ENCODE data around the gene TXNDC15.

Gene TXNDC15

DNA sequence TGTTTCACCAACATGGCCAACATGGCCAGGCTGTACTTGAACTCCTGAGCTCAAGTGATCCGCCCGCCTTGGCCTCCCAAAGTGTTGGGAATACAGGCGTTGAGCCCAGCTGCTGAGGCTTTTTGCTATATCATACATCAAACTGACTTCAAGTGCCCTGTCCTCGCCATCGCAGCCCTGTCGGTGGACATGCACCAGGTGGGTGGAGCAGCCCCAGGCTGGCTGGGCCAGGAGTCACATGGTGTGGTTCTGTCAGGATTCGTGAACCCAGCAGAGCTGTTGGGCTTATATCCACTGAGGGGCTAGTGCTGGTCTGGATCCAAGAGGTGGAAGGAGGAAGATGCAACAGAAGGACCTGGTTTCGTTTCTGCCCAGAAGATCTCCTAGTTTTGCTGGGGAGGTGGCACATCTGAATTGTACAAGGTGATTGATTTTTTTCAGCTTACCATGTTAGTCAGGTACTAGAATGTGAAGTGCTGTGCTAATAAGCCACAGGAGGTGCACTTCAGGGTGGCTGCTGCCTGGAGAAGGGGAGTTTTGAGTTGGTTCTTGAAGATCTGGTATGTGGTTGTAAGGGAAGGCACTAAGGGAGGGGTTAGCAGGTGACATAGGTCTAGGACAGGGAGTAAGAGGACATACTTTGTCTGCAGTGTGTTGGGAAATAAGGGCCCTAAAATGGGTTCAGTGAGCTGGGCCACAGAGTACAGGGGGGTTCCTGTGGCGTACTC, 46.8 kb downstream of the TXNDC15 start:
- Mint-ChIP-seq H3K9me3 (no peaks in the 10 kb centered on the region), H3K27ac (peak overlapping the region; percentile 50), H3K36me3 (ENCODE audit: low read depth) (peaks cover 39% of the 10 kb centered on the region), H3K4me1 (ENCODE audit: low read depth) (peaks cover 30% of the 10 kb centered on the region), H3K27me3 (no peaks in the 10 kb centered on the region), H3K4me3 (no peak overlapping the region)

DNA sequence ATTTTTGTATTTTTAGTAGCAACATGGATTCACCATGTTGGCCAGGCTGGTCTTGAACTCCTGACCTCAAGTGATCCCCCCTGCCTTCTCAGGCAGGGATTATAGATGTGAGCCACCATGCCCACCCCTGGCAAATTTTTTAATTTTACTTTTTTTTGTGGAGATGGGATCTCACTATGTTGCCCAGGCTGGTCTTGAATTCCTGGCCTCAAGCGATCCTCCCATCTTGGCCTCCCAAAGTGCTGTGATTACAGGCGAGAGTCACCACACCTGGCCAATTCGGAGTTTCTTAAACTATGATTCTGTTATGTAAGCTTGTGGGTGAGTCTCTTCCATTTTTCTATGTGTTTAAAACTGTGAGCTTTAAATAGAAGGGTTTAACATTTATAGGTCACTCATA, 58.3 kb downstream of the TXNDC15 start:
- no peak overlapping the region for H3K27ac Mint-ChIP-seq
- H3K4me1 Mint-ChIP-seq (ENCODE audit: low read depth), result no peaks in the 10 kb centered on the region
- no peaks in the 10 kb centered on the region for H3K27me3 Mint-ChIP-seq
- peaks cover 11% of the 10 kb centered on the region for H3K36me3 Mint-ChIP-seq (ENCODE audit: low read depth)
- no peak overlapping the region for H3K4me3 Mint-ChIP-seq
- no peaks in the 10 kb centered on the region for H3K9me3 Mint-ChIP-seq

DNA sequence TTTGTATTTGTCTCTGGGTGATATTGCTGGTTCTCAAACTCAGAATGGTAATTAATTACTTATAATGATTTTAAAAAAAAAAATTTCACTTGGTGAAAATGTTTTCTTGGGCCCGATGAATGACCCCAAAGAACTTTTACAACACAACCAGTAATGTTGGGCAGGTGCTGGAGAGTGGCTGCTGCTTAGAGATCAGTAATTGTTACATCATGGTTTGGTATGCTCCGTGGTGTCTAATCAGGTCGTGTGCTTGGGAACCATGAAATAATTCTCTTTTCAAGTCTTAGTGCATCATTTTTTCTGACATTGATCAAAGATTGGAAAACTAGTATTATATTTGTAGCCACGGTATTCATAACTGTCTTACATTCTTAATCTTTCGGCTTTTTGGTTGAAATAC, 60.0 kb downstream of the TXNDC15 start:
- H3K27ac Mint-ChIP-seq, result no peak overlapping the region
- H3K36me3 Mint-ChIP-seq (ENCODE audit: low read depth), result peaks cover 6% of the 10 kb centered on the region
- H3K27me3 Mint-ChIP-seq, result no peaks in the 10 kb centered on the region
- H3K4me1 Mint-ChIP-seq (ENCODE audit: low read depth), result no peaks in the 10 kb centered on the region
- H3K4me3 Mint-ChIP-seq, result no peak overlapping the region
- H3K9me3 Mint-ChIP-seq, result no peaks in the 10 kb centered on the region

DNA sequence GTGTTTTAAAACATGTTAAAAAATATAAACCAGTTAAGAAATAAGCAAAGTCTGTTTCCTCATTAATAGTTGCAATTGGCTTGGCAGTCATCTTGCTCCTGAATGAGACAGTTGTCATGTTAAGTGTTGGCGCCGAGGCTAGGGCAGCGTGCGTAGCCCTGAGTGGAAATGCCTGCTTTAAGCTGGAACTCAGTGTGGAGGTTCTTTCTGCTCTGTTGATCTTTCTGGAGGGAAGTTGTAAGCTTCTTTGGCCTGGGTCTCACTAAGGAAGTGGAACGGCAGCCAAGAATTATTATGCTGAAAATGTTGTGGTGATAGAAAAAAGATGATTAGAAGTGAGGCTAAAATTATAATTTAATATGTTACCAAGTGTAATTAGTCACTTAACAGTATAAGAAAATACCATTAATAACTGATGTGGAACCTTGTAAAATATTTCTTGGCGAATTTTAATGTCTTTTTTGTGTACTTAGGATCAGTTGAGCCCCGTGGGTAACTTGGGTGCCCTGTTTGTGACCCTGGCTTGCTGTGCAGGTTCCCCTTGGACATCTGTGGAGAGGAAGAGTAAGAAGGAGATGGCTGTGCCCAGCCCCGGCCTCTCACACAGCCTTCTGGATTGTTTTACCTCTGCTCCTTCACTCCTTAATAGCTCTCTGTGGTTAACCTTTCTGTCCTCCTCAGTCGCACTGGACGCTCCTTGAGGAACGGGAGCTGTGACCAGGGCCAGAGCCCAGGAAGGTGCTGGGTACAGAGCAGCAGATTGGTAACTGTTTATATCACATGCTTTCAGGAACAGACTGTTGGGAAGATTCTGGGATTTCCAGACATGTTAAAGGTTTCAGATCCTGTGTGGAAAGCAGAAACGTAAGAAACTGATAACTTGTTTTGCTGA, 61.8 kb downstream of the TXNDC15 start:
- Mint-ChIP-seq H3K27me3 (no peaks in the 10 kb centered on the region), H3K4me3 (no peak overlapping the region), H3K4me1 (ENCODE audit: low read depth) (no peaks in the 10 kb centered on the region), H3K36me3 (ENCODE audit: low read depth) (peaks cover 7% of the 10 kb centered on the region), H3K27ac (no peak overlapping the region), H3K9me3 (no peaks in the 10 kb centered on the region)

DNA sequence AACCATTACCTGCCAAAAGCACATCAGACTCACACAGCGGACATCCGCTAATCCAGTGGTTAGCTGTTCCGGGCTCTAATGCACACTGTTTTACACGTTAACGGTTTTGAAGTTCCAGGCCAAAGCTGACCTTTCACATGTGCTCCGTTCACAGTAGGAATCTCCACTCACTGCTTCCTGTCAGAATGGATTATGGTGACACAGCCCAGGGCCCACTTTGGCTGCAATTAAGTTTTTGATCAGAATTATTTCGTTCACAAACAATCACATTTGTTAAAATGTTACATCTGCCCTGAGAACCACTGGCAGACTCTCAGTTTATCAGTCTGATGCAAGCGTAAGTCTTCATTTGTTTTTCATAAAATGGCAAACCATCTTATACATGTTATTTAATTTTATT, 63.4 kb downstream of the TXNDC15 start:
- Mint-ChIP-seq H3K4me3 (no peak overlapping the region), H3K27ac (no peak overlapping the region), H3K4me1 (ENCODE audit: low read depth) (no peaks in the 10 kb centered on the region), H3K27me3 (no peaks in the 10 kb centered on the region), H3K36me3 (ENCODE audit: low read depth) (peaks cover 6% of the 10 kb centered on the region), H3K9me3 (no peaks in the 10 kb centered on the region)

DNA sequence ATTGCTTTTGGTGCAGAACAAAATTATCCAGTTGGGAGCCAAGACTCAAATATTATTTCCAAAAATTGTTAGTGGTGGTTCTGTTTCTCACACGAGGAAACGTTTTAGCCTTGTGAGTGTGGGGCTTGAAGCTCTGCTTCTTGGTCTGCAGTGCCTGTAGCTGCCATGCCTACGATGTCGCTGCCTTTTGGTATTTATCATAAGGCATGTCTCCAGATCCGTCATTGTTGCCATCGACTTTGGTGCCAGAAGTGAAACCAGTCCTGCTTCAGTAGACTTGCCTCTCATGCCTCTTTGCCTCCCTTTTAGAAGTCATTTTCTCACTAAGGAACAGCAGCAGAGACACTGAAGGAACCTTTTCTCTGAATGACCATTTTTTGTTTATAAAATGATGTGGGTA, 63.9 kb downstream of the TXNDC15 start:
- Mint-ChIP-seq H3K27me3 (no peaks in the 10 kb centered on the region), H3K36me3 (ENCODE audit: low read depth) (peaks cover 6% of the 10 kb centered on the region), H3K4me1 (ENCODE audit: low read depth) (no peaks in the 10 kb centered on the region), H3K9me3 (no peaks in the 10 kb centered on the region), H3K4me3 (no peak overlapping the region), H3K27ac (no peak overlapping the region)

DNA sequence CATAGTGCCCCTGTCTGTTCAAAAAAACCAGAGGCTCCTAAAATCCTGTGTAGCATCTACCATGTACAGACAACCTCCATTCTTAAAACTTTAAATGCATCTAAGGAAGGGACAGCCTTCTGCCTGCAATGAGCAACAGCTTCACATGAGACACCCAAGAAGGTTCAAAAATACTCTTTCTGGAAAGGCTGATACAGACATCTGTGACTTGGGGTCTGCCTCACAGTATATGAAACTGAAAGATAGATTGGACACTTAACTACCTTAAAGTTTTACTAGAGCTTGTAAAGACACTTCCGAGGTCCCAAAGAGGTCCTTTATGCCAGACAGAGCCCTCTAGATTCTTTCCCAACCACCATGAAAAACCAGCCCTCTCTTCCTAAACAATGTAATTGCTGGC, 65.3 kb downstream of the TXNDC15 start:
- Mint-ChIP-seq H3K9me3 (no peaks in the 10 kb centered on the region), H3K4me1 (ENCODE audit: low read depth) (no peaks in the 10 kb centered on the region), H3K27me3 (no peaks in the 10 kb centered on the region), H3K27ac (no peak overlapping the region), H3K36me3 (ENCODE audit: low read depth) (peaks cover 6% of the 10 kb centered on the region), H3K4me3 (no peak overlapping the region)

DNA sequence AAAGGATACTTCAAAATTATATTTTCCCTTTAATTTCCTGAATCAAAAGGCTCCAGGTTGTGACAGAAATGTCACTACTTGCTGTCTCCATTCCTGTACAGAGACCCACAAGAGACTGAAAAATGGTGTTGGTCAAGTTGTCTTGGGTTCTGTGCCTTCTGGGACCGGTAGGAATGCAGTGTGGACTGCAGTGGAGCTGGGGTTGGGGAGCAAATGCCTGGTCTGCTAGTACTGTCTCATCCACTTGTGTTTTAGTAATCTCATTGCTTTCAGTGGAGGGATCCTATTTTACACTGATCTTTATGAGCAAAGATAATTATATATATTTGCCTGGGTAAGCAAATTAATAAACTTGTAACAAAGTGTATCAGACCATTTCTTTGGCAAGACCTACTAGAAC, 69.4 kb downstream of the TXNDC15 start:
- H3K4me1 Mint-ChIP-seq (ENCODE audit: low read depth), result no peaks in the 10 kb centered on the region
- no peaks in the 10 kb centered on the region for H3K9me3 Mint-ChIP-seq
- H3K36me3 Mint-ChIP-seq (ENCODE audit: low read depth), result peaks cover 6% of the 10 kb centered on the region
- no peaks in the 10 kb centered on the region for H3K27me3 Mint-ChIP-seq
- H3K27ac Mint-ChIP-seq, result no peak overlapping the region
- no peak overlapping the region for H3K4me3 Mint-ChIP-seq

DNA sequence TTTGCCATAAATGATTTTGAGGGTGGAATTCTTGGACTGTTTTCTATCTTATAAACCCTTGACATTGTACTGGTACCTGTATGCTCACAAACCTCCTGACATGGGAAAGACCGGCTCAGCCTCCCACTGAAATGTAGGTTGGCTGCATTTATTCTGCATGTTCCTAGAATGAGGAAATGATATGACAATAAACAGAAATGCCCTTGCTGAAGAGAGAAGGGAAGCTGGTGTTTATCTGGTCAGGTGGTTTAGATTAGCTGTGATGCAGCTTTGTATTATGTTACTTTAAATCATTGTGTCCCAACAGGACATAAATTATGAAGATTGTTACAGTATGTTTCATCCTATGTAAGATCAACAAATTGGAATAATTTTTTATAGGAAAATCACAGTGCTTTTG, 70.5 kb downstream of the TXNDC15 start:
- H3K4me3 Mint-ChIP-seq, result no peak overlapping the region
- H3K27me3 Mint-ChIP-seq, result no peaks in the 10 kb centered on the region
- no peaks in the 10 kb centered on the region for H3K4me1 Mint-ChIP-seq (ENCODE audit: low read depth)
- no peak overlapping the region for H3K27ac Mint-ChIP-seq
- no peaks in the 10 kb centered on the region for H3K9me3 Mint-ChIP-seq
- peaks cover 6% of the 10 kb centered on the region for H3K36me3 Mint-ChIP-seq (ENCODE audit: low read depth)

DNA sequence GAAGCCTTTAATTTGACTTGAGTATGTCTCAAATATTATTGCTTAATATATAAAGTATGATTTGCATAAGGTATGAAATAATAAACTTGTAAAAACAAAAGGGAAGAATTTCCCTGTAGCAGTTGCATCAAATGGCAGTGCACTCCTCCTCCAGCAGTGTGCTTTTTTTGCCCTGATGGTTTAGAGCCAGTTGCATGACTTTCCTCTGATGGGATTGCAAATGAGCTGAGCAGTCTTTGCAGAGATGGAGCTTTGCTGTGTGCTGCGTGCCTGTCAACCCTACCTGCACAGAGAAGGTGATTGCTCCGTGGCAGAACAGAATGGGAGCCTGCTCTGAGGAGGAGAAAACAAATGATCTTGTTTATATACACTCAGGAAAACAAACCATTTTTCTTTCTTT, 70.9 kb downstream of the TXNDC15 start:
- Mint-ChIP-seq H3K36me3 (ENCODE audit: low read depth) (peaks cover 6% of the 10 kb centered on the region), H3K9me3 (no peaks in the 10 kb centered on the region), H3K4me3 (no peak overlapping the region), H3K27me3 (no peaks in the 10 kb centered on the region), H3K4me1 (ENCODE audit: low read depth) (no peaks in the 10 kb centered on the region), H3K27ac (no peak overlapping the region)

DNA sequence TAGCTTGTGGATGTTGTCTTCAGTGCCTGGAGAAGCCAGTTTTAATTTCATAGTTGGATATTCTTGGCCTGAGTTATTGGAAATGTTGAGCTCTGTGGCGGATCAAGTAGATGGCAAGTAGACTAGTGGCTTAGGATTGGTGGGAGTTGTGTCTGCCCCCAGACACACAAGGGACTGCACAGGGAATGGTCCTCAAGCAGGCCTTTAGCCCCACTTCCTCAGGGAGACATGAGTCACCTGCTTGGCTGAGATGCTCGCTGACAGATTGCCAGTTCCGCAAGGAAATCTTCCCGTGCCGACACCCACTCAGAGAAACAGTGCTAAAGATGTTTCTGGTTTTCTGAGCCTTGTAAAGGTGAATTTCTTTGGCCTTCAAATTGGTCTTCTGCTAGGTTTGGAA, 74.7 kb downstream of the TXNDC15 start:
- H3K36me3 Mint-ChIP-seq (ENCODE audit: low read depth), result no peaks in the 10 kb centered on the region
- H3K27ac Mint-ChIP-seq, result no peak overlapping the region
- H3K27me3 Mint-ChIP-seq, result no peaks in the 10 kb centered on the region
- H3K4me3 Mint-ChIP-seq, result no peak overlapping the region
- H3K4me1 Mint-ChIP-seq (ENCODE audit: low read depth), result no peaks in the 10 kb centered on the region
- peaks cover 3% of the 10 kb centered on the region for H3K9me3 Mint-ChIP-seq

DNA sequence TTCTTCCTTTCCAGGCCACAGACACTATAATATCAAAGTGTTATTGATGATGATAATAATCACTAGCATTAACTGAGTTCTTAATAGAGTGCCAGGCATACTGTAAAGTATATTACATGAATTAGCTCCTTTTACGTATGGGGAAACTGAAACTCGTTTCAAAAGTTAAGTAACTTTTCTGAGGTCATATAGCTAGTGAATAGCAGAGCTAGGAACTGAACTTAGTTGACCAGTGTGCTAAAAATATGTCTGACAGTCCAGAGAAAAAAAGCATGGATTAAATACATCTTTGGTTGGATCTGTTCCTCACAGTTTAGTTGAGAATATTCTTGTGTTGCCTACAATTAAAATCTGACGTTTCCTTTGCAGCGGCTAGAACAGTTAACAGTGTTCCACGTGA, 75.1 kb downstream of the TXNDC15 start:
- Mint-ChIP-seq H3K27ac (no peak overlapping the region), H3K4me3 (no peak overlapping the region), H3K36me3 (ENCODE audit: low read depth) (peaks cover 3% of the 10 kb centered on the region), H3K4me1 (ENCODE audit: low read depth) (no peaks in the 10 kb centered on the region), H3K9me3 (peaks cover 6% of the 10 kb centered on the region), H3K27me3 (no peaks in the 10 kb centered on the region)

Measured in stimulated activated naive CD8-positive, alpha-beta T cell treated with anti-CD3 and anti-CD28 coated beads, Interleukin-15, Interleukin-2, amounts not matched to agents 100 ng/mL and 50 ng/mL, for 24 hours (primary cell).